Measurements from ENCODE around the gene RHBDD1. TPM values are rescaled to one million over a fixed set of nuclear protein-coding genes. Genes with fewer than 3 reads are reported as not detected.

Gene RHBDD1
- total RNA-seq = 59.1 and 62.0 TPM in 2 replicates

GRCh38 chr2:226835796-226836547, at the start of gene RHBDD1:
Gene RHBDD1 (plus strand): TSS chr2:226836054. CDS start chr2:226864694, 28,640 bp downstream.

GRCh38 chr2:226799211-226799975, 36.5 kb upstream of the RHBDD1 start, which contains the start of gene IRS1:
Gene IRS1 (minus strand): TSS chr2:226799820. CDS start chr2:226798738, 1,082 bp downstream.

Small RNAs within 50 kb of the gene (small RNA-seq; reads per million reads assigned to genes)
- not detected for gene RF00554

Other genes starting within 250 kb of the RHBDD1 start
- gene IRS1, start 36.2 kb upstream of the RHBDD1 start, total RNA-seq = 53.1 and 77.6 TPM in 2 replicates